Progenitor cell of endocrine pancreas (in vitro differentiated cells): ENCODE data around the gene RANGRF. TPM values are rescaled to one million over a fixed set of nuclear protein-coding genes. Genes with fewer than 3 reads are reported as not detected.
A peak's percentile ranks its signal among the peaks of the same experiment; 100 is the strongest.

Experiments
- DNase-seq: peaks from one replicate; pipeline ENCODE4 v3.0.0; 2021; ENCODE audit warnings: low spot score; ENCODE audit not compliant: unreplicated experiment
- H3K27ac Mint-ChIP-seq: 2 replicates; pipeline ENCODE4 v1.8.0; 2021; ENCODE audit warnings: mild to moderate bottlenecking, moderate library complexity, mixed read lengths
- H3K27me3 Mint-ChIP-seq: 2 replicates; pipeline ENCODE4 v1.8.0; 2021; ENCODE audit warnings: mixed read lengths
- H3K36me3 Mint-ChIP-seq: 2 replicates; pipeline ENCODE4 v1.8.0; 2022; ENCODE audit warnings: mixed read lengths; ENCODE audit not compliant: insufficient read depth
- H3K4me1 Mint-ChIP-seq: 2 replicates; pipeline ENCODE4 v1.8.0; 2021; ENCODE audit warnings: low read depth, mixed read lengths
- H3K4me3 Mint-ChIP-seq: 2 replicates; pipeline ENCODE4 v1.8.0; 2021; ENCODE audit warnings: low read depth, mild to moderate bottlenecking, moderate library complexity, mixed read lengths
- H3K9me3 Mint-ChIP-seq: 2 replicates; pipeline ENCODE4 v1.8.0; 2021; ENCODE audit warnings: low read depth, mixed read lengths
- total RNA-seq: library from RNA; stranded (reverse); gene quantifications from 2 replicates; pipeline ENCODE4 v1.2.1, GENCODE V29; 2021
- TF ChIP-seq, protein P1 (sequence below): fragments of 200-600 bp; sonication (generic); IDR thresholded peaks from one replicate; pipeline ENCODE4 v1.5.0; 2021; ENCODE audit warnings: antibody characterized with exemption, mild to moderate bottlenecking; ENCODE audit not compliant: unreplicated experiment

The RANGRF gene
- total RNA-seq, 1 donor from 2014 or later: 31.2 TPM

GRCh38 chr17:8294361-8294760 is 5.9 kb downstream of the RANGRF start:
- Mint-ChIP-seq H3K27me3 (no peaks in the 10 kb centered on the region), H3K36me3 (peaks cover 1% of the 10 kb centered on the region), H3K4me3 (peak overlapping the region; percentile 87), H3K27ac (peak overlapping the region; percentile 80), H3K4me1 (peaks cover 8% of the 10 kb centered on the region), H3K9me3 (no peaks in the 10 kb centered on the region)
- no peak for DNase-seq
- TF ChIP-seq, protein P1, sequence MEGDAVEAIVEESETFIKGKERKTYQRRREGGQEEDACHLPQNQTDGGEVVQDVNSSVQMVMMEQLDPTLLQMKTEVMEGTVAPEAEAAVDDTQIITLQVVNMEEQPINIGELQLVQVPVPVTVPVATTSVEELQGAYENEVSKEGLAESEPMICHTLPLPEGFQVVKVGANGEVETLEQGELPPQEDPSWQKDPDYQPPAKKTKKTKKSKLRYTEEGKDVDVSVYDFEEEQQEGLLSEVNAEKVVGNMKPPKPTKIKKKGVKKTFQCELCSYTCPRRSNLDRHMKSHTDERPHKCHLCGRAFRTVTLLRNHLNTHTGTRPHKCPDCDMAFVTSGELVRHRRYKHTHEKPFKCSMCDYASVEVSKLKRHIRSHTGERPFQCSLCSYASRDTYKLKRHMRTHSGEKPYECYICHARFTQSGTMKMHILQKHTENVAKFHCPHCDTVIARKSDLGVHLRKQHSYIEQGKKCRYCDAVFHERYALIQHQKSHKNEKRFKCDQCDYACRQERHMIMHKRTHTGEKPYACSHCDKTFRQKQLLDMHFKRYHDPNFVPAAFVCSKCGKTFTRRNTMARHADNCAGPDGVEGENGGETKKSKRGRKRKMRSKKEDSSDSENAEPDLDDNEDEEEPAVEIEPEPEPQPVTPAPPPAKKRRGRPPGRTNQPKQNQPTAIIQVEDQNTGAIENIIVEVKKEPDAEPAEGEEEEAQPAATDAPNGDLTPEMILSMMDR: no peak

GRCh38 chr17:8294814-8295316 is 6.4 kb downstream of the RANGRF start:
- Mint-ChIP-seq H3K36me3 (peaks cover 1% of the 10 kb centered on the region), H3K27ac (peak overlapping the region; percentile 80), H3K9me3 (no peaks in the 10 kb centered on the region), H3K4me1 (peaks cover 8% of the 10 kb centered on the region), H3K4me3 (peak overlapping the region; percentile 87), H3K27me3 (no peaks in the 10 kb centered on the region)
- no peak for DNase-seq
- TF ChIP-seq, protein P1: no peak

GRCh38 chr17:8300226-8300625 is 11.8 kb downstream of the RANGRF start:
- Mint-ChIP-seq H3K36me3 (no peaks in the 10 kb centered on the region), H3K9me3 (no peaks in the 10 kb centered on the region), H3K4me3 (no peak overlapping the region), H3K27me3 (peaks cover 3% of the 10 kb centered on the region), H3K4me1 (no peaks in the 10 kb centered on the region), H3K27ac (no peak overlapping the region)
- TF ChIP-seq, protein P1: no peak
- DNase-seq: no peak

DNA sequence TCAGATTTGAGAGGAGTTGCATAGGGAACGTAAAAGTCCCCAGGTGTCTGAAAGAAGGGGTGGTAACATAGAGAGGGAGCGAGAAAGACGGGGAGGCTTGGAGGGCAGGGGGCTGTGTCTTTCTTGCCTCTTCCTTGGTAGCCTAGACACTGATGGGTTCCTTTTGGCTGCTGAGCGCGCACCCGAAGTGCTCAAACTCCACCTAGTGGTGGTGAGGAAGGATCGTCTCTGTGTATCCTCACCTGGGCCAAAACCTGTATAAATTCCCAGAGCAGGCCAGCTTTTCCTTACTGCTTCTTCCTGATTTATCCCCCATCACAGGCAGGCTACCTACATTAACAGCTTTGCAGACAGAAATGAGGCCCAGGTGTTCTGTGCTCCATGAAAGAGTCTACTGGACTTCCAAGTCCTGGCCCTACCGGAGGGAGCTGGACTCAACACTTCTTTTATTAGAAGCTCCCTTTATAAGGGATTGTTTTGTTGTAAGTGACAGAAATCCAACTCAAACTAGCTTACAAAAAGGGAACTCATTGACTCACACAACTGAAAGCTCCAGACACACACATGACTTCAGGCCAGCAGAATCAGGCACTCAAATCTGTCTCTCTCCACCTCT is 12.3 kb downstream of the RANGRF start:
- Mint-ChIP-seq H3K27ac (no peak overlapping the region), H3K36me3 (no peaks in the 10 kb centered on the region), H3K4me3 (no peak overlapping the region), H3K27me3 (peaks cover 3% of the 10 kb centered on the region), H3K9me3 (no peaks in the 10 kb centered on the region), H3K4me1 (no peaks in the 10 kb centered on the region)
- peak; percentile 35 for DNase-seq
- TF ChIP-seq, protein P1: peak; percentile 82

DNA sequence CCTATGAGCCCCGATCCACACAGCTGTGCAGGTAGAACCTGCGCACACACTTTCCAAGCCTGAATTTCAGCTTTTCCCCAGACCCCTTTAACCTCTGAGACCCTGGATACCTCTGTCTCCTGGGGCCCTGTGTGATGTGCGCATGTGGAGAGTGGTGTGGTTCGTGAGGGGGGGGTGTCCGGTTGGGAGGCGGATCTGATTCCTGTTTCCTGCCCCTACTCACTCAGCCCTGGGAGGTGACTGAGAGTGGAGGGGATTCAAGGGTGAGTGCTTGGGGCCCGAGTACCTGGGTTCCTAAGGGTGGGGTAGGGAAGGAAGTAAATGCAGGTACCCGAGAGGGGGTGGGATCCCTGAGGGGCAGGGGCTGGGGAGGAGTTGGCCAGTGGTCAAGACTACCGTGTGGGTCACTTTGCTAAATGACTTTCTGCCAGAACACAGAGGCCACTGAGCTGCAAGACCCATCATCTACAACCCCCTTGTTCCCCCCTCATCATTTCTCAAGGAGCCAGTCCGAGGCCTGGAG is 22.2 kb downstream of the RANGRF start:
- Mint-ChIP-seq H3K27ac (no peak overlapping the region), H3K27me3 (peaks cover 53% of the 10 kb centered on the region), H3K36me3 (no peaks in the 10 kb centered on the region), H3K4me3 (no peak overlapping the region), H3K9me3 (no peaks in the 10 kb centered on the region), H3K4me1 (peaks cover 14% of the 10 kb centered on the region)
- no peak for DNase-seq
- TF ChIP-seq, protein P1: no peak
